ENCODE data around the gene PSG1.
"Not testable (repeated sequence)": the region's sequence is repeated elsewhere in the genome, so short reads cannot be mapped to it uniquely, and the experiment has no call there.

DNA sequence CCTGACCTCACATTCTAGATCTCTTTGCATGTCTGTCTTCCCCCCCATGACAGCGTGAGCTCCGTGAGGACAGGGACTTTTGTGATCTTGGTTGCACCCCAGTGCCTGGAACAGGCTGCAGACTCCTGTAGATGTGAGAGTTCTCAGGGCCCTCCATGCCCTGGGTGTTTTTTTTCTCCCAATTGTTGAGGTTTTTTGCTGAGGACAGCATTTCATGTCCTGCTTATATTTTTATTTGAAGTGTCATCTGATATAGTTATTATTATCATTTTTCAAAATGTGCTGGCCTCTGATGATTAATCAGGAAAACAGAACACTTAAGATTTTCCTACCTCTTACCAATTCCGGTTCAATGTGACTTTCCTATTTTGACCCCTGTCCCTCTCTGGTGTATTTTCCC is 24.8 kb downstream of the PSG1 start:
- not testable (repeated sequence) for TF ChIP-seq RAD21 (IDR thresholded peaks at IDR 0.05; ENCODE audit: low read depth); EZH2 (IDR thresholded peaks at IDR 0.05); POLR2A (IDR thresholded peaks at IDR 0.05; ENCODE audit: borderline replicate concordance, extremely low read depth, insufficient read depth, insufficient read length)
- TF ChIP-seq, protein P1, sequence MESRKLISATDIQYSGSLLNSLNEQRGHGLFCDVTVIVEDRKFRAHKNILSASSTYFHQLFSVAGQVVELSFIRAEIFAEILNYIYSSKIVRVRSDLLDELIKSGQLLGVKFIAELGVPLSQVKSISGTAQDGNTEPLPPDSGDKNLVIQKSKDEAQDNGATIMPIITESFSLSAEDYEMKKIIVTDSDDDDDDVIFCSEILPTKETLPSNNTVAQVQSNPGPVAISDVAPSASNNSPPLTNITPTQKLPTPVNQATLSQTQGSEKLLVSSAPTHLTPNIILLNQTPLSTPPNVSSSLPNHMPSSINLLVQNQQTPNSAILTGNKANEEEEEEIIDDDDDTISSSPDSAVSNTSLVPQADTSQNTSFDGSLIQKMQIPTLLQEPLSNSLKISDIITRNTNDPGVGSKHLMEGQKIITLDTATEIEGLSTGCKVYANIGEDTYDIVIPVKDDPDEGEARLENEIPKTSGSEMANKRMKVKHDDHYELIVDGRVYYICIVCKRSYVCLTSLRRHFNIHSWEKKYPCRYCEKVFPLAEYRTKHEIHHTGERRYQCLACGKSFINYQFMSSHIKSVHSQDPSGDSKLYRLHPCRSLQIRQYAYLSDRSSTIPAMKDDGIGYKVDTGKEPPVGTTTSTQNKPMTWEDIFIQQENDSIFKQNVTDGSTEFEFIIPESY (IDR thresholded peaks at IDR 0.05; ENCODE audit: extremely low read depth, insufficient replicate concordance, low read length): not testable (repeated sequence)

Data from HCT116 (cell line).